Measurements from ENCODE around the gene DDX27.

The DDX27 gene

GRCh38 chr20:49293122-49293521 lies 73.9 kb downstream of the DDX27 start:
- no peak for DNase-seq

Data from retina (tissue), 1 donor.